HG03460 (cell line): Measurements from ENCODE around the gene ATP2A2.
"Not testable (repeated sequence)": the region's sequence is repeated elsewhere in the genome, so short reads cannot be mapped to it uniquely, and the experiment has no call there.

ENCODE experiments used
- ATAC-seq: cut with Tn5 transposase; IDR thresholded peaks from one replicate; pipeline ENCODE4 v1.9.1; 2021; ENCODE audit not compliant: unreplicated experiment

The ATP2A2 gene

GRCh38 chr12:110280779-110281548, at the start of gene ATP2A2:
Gene ATP2A2, plus strand, starts transcription at chr12:110281247. Its CDS starts 543 bp downstream, at chr12:110281790.
- ATAC-seq, result peak; percentile 66

DNA sequence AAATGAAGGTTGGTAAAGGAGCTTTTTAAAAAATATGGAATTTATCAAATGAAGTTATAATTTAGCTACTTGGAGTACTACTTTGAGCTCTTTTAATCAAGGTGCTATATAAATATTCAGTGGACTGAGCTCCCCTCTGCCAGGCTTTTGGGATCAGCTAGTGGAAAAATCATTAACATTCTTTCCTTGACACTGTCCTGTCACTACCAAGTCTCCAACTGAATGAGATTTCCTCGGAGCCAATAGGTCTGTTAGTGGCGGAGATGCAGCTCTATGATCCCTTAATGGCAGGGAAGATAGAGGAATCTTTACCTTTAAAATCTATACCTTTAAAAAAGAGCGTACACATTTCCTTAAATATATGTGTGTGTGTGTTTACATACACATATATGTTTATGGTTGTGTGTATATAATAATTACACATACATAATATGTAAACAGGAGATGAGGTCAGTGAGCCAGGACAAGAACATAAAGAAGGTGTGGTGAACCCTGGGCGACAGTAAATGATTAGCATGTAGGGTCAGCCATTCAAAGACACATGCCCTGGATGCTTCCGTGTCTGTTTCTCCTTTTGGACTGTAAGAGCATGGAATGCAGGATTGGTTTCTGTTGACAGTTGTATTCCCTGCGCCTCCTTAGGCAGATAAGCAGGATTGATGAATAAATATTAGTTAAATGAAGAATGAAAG, 47.7 kb upstream of the ATP2A2 start:
- no peak for ATAC-seq

DNA sequence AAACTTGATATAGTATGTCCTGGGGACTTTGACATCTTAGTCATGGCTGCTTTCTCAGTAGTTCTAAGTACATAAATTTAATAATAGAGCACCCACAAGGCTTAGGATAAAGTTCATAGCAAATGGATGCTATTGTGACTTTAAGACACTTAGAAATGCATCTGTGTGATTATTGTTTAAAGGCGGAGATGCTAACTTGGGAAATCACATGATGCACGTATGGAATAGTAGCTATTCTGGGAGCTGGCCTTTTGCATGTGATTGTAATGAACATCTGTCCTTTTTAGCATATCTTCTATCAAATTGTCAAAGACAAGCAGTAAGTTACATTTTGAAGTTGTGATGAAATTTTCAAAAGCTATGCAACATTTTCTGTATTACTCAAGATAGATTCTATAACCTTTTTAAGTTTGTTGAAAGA, 46.7 kb upstream of the ATP2A2 start:
- no peak for ATAC-seq

DNA sequence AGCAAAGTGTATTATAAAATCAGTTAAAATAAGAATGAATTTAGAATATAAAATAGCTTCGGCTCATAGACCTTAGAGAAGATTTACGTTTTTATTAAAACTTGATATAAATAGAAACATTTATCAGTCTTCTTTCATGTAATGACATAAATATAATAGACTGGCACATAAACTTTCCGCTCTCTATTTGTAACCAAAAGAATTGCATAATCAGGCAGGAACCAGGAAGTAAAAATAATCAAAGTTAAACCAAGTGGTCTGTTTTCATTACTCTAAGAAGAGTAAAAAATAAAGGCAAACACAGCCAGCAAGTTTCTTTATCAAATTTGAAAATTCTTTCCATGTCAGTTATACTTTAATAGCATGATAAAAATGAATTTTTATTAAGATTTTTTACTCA, 46.3 kb upstream of the ATP2A2 start:
- no peak for ATAC-seq

GRCh38 chr12:110235383-110235782, 45.7 kb upstream of the ATP2A2 start:
- no peak for ATAC-seq

GRCh38 chr12:110243227-110243626, 37.8 kb upstream of the ATP2A2 start:
- no peak for ATAC-seq

DNA sequence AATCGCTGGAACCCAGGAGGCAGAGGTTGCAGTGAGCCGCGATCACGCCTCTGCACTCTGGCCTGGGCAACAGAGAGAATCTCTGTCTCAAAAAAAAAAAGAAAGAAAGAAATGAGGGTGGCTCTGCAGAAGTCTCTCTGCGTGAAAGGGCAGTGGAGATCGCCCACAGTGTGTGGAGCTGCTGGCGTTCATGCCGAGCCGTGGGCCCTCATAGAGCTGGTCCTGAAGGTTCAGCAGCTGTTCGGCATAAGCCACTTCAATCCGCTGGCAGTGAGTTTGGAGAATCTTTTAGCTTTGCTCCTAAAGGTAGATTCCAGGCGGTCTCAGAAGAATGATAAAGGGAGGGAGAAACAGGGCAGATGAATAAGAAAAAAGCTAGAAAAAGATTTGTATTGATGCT, 36.7 kb upstream of the ATP2A2 start:
- no peak for ATAC-seq

DNA sequence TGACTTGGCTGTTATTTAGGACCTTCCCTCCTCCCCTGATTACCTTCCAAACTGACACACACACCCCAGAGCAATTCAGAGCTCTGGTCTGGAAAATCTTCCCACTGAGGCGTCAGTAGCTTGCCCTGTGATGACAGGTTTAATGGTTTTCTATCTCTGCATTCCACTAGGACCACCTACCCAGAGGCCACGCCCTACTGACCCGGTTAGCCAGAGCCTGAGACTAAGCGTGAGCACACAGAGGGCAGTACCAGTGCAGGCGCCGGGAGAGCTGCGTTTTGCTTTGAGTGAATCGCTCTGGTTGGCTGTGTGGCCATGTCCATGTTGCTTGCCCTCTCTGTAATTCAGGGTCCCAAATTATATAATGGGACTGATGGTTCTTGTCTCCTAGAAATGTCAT, 36.2 kb upstream of the ATP2A2 start:
- no peak for ATAC-seq

DNA sequence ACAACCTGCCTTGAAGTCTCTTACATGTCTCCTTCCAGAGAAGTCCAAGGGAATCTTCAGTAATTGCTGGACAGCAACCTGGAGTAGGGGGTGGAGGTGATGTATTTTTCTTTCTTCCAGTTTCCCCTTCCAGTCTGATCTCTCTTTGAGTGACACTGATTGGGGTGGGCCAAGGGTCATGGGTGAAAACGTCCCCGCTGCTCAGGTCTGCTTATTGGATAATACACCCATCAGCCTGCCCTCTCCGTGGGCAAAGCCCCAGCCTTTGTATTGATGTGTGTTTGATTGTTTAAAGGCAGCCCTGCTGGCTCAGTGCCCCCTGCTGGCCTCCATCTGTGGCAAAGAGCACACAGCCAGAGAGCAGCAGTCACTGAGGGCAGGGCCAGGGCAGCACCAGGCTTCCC, 35.7 kb upstream of the ATP2A2 start:
- ATAC-seq, result no peak

DNA sequence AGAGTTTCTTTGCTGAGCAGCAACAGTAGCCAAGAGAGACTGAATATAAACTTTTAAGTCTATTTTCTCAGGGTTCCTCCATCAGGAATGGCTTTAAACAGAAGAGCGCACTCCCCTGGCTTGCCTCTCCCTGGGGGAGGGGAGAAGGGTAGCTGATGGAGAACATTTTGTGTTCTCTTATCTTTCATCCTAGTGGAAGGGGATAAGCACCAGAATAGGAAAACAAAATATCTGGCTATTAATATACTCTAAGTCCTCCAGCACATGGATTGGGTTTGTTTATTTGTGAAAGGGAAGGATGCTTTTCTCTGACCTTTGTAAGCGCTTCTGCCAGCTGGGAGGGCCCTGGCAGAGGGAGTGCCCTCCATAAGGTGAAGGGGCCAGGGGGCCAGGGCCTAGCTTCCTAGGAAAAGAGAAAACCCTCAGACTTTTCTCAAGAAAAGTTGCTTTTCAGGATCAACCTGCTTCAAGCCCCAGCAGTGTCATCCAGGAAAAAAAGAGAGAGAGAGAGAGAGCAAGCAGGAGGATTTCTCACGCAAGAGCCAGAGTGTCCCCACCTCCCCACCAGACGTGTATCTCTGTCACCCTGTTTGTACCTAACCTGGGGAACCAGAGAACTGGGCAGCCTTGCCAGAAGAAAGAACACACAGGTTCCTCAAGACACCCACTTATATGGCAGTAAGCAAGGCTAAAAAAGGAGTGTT, 34.3 kb upstream of the ATP2A2 start:
- no peak for ATAC-seq

DNA sequence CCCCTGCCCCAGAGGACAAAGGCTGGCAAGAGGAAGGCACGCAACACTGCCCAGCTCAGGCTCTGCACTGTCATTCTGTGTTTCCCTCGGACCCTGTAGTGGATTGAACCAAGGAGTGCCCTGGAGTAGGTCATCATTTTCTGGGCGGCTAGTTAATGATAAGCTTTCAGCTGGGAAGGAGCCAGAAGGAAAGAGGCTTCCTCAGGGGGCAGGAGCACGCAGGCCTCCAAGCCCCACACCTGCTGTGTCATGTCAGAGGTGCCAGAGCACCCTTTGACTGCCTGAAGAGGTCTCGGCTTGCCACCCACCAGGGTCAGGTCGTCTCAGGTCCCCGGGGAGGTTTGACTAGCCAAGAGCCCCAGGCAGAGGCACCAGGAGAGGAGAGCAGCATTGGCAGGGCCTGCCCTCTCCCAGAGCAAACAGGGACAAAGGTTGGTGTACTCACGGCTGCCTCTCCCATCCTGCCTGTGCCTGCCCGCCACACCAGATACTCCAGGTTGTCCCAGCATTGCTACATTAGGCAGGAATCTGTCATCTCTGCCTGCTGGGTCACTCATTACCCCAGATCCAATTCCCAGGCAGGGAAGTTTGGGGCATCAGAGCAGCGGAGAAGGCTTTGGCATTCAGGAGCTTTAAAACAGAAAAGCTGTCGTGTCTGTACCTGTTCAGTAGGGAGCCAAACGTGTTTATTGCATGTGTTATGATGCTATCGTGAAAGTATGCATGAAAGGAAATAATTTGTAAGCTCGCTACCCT, 33.5 kb upstream of the ATP2A2 start:
- ATAC-seq, result no peak

DNA sequence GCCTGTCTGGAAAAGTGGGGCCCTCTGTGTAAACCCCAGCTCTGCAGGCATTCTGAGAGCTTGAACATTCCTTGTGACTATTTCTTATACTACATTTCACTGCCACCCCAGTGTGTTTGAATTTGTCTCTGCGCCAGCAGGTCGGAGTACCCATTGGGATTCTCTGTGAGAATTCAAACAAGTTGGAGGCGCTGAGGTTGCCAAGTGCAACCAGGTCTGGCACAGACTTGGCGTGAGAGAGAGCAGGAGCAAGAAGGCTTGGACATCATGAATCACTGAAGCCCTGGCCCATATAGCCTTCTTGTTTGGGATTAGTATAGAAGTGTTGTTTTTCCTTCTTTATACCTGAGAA, 33.0 kb upstream of the ATP2A2 start:
- ATAC-seq, result no peak

DNA sequence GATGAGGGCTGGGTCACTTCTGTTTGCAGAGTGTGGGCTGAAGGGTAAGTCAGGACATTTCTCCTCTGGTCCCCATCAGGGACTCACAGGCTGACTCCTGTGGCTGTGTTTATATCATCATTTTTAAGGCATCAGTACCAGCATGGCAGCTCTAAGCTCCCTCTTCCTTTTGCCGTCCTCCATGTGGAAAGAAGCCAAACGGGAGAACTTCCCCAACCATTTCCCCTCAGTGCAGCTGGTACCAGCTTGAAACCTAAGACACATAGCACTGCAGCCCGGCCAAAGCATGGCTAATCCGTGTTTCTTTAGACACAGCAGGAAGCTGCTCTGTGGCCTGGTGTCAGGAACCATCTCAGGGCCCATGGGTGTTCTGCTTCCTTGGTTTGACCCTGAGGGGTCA, 31.9 kb upstream of the ATP2A2 start:
- ATAC-seq, result no peak

DNA sequence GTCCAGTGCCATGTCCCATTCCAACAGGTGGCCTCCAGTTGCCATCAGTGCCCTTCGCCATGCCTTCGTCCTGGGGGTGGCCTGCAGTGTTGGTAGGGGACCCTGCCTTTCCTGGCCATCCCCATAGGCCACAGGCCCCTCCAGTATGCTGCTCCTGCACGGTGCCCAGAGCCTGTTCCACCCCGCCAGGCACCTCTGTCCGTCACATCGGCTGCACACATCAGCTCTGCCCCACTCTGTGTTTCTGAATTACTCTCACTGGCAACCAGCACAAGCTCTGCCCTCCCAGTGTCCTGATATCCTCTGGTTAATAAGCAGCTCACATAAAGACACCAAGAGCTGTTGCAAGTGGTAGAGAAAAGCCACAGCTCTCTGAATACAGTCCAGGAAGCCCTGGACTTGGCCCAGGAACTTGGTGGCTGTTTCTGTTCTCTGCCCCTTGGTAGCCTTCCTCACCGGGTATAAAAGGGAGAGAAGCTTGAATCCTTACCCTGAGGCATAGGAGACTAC, 31.3 kb upstream of the ATP2A2 start:
- ATAC-seq, result peak; percentile 58

GRCh38 chr12:110251381-110251780, 29.7 kb upstream of the ATP2A2 start:
- ATAC-seq, result no peak

DNA sequence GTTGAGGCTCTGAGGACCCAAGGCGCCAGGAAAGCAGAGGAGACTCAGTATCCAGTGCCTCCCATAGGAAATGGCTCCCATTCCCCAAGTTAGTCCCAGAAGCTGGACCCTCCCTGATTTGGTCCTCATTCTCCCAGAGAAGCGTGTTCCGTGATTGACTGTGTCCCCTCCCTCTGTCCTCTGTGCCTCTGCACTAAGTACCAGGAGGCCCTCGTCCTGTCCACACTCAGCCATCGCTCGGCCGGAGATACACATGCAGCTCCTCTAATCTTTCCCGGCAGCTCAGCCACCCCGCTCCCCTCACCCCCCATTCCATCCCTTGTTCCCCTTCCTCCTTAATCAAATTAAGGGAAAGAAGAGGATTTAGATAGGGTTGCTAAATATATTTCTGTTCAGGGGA, 28.3 kb upstream of the ATP2A2 start:
- ATAC-seq, result no peak

DNA sequence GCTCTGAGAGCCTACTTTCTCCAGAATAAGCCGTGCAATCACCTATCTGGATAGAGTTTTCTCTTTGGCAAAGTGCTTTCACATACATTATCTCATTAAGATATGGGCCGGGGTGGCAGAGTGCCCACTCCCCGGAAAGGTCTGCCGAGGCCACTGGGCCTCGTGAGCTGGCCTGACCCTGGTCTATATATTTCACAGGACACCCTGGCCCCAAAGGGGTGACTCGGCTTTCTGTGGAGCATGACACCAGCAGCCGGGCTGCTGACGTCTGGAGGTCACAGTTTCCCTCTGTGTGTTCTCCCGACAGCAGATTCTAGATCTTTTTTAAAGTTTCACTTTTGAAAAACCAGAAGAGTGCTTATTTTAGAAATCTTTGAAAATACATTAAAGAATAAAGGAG, 27.9 kb upstream of the ATP2A2 start:
- ATAC-seq, result no peak

DNA sequence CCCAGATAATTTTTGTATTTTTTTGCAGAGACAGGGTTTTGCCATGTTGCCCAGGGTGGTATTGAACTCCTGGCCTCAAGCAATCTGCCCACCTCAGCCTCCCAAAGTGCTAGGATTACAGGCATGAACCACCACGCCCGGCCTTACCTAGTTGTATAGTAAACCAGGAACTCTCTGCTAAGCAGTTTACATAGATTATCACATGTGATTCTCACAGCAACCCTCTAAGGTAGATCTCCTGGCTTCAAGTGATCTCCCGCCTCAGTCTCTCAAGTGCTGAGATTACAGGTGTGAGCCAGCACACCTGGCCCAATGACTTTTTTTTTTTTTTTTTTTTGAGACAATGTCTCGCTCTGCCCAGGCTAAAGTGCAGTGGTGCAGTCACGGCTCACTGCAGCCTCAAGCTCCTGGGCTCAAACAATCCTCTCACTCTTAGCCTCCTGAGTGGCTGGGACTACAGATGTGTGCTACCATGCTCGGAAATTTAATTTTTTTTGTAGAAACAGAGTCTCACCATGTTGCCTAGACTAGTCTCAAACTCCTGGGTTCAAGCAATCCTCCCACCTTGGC, 26.0 kb upstream of the ATP2A2 start:
- no peak for ATAC-seq

DNA sequence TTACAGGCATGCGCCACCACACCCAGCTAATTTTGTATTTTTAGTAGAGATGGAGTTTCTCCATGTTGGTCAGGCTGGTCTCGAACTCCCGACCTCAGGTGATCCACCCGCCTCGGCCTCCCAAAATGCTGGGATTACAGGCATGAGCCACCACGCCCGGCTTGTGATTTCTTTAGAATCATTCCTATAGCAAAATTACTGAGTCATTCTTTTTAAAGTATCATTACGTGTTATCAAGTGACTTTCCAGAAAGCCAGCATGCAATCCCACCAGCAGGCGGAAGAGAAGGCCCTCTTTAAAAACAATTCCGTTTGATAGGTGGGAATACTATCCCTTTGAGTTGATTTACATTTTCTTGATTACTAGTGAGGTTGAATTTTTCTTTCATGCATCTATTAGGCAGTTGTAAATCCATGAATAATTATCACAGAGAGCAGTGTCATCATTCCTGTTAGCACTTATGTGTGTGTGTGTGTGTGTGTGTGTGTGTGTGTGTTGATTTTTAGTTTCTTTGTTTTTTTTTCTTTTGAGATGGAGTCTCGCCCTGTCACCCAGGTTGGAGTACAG, 25.1 kb upstream of the ATP2A2 start:
- not testable (repeated sequence) for ATAC-seq

DNA sequence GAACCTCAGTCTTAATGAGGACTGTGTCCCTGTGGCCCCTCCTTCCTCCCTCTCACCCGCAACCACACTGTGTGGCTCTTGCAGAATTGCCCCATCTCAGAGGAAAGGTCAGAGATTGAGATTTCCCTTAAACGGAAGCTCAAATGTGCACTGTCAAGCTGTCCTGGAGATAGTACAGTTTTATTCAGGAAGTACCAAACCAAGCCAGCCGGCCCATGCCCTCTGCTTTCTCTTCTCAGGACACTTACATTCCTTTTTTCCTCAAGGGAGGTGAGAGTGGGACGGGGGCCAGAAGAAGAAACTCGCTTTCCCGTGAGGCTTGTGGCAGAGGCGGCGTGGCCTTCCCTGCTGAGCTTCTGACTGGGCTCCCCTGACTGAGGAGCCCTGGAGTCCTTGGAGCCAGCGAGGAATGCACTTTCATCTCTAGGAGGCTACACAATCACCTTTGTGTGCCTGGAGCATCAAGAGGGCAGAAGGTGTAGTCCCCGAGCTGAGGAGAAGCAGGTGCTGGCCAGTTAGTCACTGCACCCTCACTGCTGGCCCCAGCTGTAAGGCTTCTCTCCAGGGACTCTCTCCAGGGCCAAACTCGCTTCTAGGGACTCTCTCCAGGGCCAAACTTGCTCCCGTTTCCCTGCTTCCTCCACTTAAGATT, 24.1 kb upstream of the ATP2A2 start:
- ATAC-seq, result no peak
